ENCODE data around the gene SETD2. TPM values are rescaled to one million over a fixed set of nuclear protein-coding genes. Genes with fewer than 3 reads are reported as not detected.

The SETD2 gene
- total and polyA plus RNA-seq, 2 donors from 2014 or later, result 10.5 to 49.9 TPM

DNA sequence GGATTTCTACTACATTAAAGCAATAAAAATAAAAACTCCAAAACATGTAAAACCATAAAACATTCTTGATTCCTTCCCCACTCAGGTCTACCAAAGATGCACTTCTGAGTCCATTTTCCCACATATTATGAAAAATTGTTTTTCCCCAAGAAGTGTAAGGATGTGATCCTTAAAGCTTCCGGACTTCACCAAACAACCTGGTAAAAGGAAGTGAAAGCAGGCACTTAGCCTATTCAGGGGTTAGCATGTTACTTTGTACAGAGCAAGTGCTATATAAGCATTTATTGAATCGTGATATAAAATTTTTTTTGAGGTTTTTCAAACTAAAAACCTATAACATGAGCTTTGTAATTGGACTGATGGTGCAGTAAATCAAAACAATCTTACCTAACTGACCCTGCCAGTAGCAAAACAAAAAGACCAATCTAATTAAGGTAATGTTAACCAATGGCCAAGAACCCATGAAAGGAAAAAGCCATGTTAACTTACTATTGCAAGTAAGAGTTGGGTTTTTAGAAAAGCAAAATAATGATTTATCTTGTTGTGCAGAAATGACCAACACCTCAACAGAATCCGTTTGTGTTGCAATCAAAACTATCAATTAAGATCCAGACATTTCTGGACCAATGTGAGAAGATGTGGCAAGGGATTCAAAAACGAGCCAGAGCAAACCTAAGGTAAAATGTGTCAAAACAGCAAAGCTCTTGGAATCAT is 1.8 kb downstream of the SETD2 start:
- Histone ChIP-seq H3K27ac (ENCODE audit: low read depth in 2 of 2, low read length in 2 of 2) (peak overlapping the region in 1 of 2 donors; percentile 91), H3K9me3 (ENCODE audit: control insufficient read depth in 2 of 3, insufficient read depth in 1 of 3, low read length in 3 of 3) (no peaks in the 10 kb centered on the region), H3K4me3 (ENCODE audit: low read length in 3 of 3) (peak overlapping the region; percentile 71 to 89 (median 86)), H3K4me1 (ENCODE audit: control insufficient read depth in 2 of 3, insufficient read depth in 2 of 3, low read depth in 1 of 3, low read length in 3 of 3) (peaks cover 3 to 24% (median 20%) of the 10 kb centered on the region in 3 donors), H3K9ac (ENCODE audit: low read length in 3 of 3) (peak overlapping the region; percentile 74 to 85 (median 75)), H3K27me3 (ENCODE audit: control insufficient read depth, insufficient read depth, low read length) (no peaks in the 10 kb centered on the region), H3K36me3 (ENCODE audit: control insufficient read depth in 2 of 3, insufficient read depth in 3 of 3, low read length in 3 of 3) (no peaks in the 10 kb centered on the region)
- DNase-seq (peak in 1 of 5 donors; percentile 13), FAIRE-seq (no peak)
- intact Hi-C loops (cut with DNase I), result no loop called here
- TF ChIP-seq, protein P1, sequence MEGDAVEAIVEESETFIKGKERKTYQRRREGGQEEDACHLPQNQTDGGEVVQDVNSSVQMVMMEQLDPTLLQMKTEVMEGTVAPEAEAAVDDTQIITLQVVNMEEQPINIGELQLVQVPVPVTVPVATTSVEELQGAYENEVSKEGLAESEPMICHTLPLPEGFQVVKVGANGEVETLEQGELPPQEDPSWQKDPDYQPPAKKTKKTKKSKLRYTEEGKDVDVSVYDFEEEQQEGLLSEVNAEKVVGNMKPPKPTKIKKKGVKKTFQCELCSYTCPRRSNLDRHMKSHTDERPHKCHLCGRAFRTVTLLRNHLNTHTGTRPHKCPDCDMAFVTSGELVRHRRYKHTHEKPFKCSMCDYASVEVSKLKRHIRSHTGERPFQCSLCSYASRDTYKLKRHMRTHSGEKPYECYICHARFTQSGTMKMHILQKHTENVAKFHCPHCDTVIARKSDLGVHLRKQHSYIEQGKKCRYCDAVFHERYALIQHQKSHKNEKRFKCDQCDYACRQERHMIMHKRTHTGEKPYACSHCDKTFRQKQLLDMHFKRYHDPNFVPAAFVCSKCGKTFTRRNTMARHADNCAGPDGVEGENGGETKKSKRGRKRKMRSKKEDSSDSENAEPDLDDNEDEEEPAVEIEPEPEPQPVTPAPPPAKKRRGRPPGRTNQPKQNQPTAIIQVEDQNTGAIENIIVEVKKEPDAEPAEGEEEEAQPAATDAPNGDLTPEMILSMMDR (IDR thresholded peaks at IDR 0.05; ENCODE audit: borderline replicate concordance, extremely low read depth, insufficient read depth), result no peak

DNA sequence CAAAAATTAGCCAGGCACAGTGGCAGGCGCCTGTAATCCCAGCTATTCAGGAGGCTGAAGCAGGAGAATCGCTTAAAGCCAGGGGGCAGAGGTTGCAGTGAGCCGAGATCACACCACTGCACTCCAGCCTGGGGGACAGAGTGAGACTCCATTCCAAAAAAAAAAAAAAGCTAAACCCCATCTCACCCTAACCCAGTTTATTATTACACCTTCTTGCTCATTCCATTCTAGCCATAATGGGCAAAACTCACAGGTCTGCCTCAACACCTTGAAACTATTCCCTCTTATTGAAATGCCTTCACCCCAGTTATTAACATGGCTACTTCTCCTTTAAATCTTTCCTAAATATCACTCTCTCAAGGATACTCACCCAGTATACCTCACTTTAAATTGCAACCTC is 4.1 kb downstream of the SETD2 start:
- no peaks in the 10 kb centered on the region for H3K36me3 ChIP-seq (ENCODE audit: control insufficient read depth in 2 of 3, insufficient read depth in 3 of 3, low read length in 3 of 3)
- no peak overlapping the region for H3K9ac ChIP-seq (ENCODE audit: low read length in 3 of 3)
- no peaks in the 10 kb centered on the region for H3K27me3 ChIP-seq (ENCODE audit: control insufficient read depth, insufficient read depth, low read length)
- peaks cover 0 to 17% (median 16%) of the 10 kb centered on the region in 3 donors for H3K4me1 ChIP-seq (ENCODE audit: control insufficient read depth in 2 of 3, insufficient read depth in 2 of 3, low read depth in 1 of 3, low read length in 3 of 3)
- intact Hi-C loops (cut with DNase I), result no loop called here
- H3K4me3 ChIP-seq (ENCODE audit: low read length in 3 of 3), result no peak overlapping the region
- no peaks in the 10 kb centered on the region for H3K9me3 ChIP-seq (ENCODE audit: control insufficient read depth in 2 of 3, insufficient read depth in 1 of 3, low read length in 3 of 3)
- no peak overlapping the region for H3K27ac ChIP-seq (ENCODE audit: low read depth in 2 of 2, low read length in 2 of 2)
- TF ChIP-seq, protein P1 (IDR thresholded peaks at IDR 0.05; ENCODE audit: borderline replicate concordance, extremely low read depth, insufficient read depth), result no peak
- DNase-seq (no peak), FAIRE-seq (no peak)

DNA sequence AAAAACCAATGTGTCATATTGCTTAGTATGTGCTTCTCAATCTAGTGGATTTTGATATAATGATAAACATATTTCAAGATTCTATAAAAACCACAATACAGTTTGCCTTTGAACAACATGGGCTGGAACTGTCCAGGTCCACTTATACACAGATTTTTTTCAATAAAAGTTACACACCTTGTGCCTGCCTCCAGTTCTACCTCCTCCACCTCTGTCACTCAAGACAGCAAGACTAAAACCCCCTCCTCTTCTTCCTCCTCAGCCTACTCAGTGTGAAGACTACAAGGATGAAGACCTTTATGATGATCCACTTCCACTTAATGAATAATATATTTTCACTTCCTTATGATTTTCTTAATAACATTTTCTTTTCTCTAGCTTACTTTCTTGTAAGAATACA is 5.7 kb downstream of the SETD2 start:
- Histone ChIP-seq H3K4me1 (ENCODE audit: control insufficient read depth in 2 of 3, insufficient read depth in 2 of 3, low read depth in 1 of 3, low read length in 3 of 3) (peaks cover 0 to 17% (median 16%) of the 10 kb centered on the region in 3 donors), H3K9me3 (ENCODE audit: control insufficient read depth in 2 of 3, insufficient read depth in 1 of 3, low read length in 3 of 3) (no peaks in the 10 kb centered on the region), H3K36me3 (ENCODE audit: control insufficient read depth in 2 of 3, insufficient read depth in 3 of 3, low read length in 3 of 3) (no peaks in the 10 kb centered on the region), H3K9ac (ENCODE audit: low read length in 3 of 3) (no peak overlapping the region), H3K27me3 (ENCODE audit: control insufficient read depth, insufficient read depth, low read length) (no peaks in the 10 kb centered on the region), H3K4me3 (ENCODE audit: low read length in 3 of 3) (no peak overlapping the region), H3K27ac (ENCODE audit: low read depth in 2 of 2, low read length in 2 of 2) (no peak overlapping the region)
- no peak for DNase-seq
- FAIRE-seq, result no peak
- TF ChIP-seq, protein P1 (IDR thresholded peaks at IDR 0.05; ENCODE audit: borderline replicate concordance, extremely low read depth, insufficient read depth), result no peak
- intact Hi-C loops (cut with DNase I), result no loop called here

Measured in kidney (tissue), 14 donors.